Upper lobe of right lung (tissue), 1 donor: Measurements from ENCODE around the gene LARP1. TPM values are rescaled to one million over a fixed set of nuclear protein-coding genes. Genes with fewer than 3 reads are reported as not detected.
"Not testable (repeated sequence)": the region's sequence is repeated elsewhere in the genome, so short reads cannot be mapped to it uniquely, and the experiment has no call there.

Experiments
- ATAC-seq: fragments of 200-7000 bp; cut with Tn5 transposase; one replicate; pipeline ENCODE4 v1.9.1; 2020; ENCODE audit warnings: mild to moderate bottlenecking, moderate library complexity
- DNase-seq: peaks from one replicate; pipeline ENCODE4 v3.0.0-alpha.2; 2020
- H3K27ac ChIP-seq: fragments of 200-600 bp; one replicate; pipeline ENCODE4 v1.8.0; 2022
- H3K27me3 ChIP-seq: fragments of 200-600 bp; one replicate; pipeline ENCODE4 v1.8.0; 2022; ENCODE audit warnings: mild to moderate bottlenecking
- H3K36me3 ChIP-seq: fragments of 200-600 bp; one replicate; pipeline ENCODE4 v1.8.0; 2022
- H3K4me1 ChIP-seq: fragments of 200-600 bp; one replicate; pipeline ENCODE4 v1.8.0; 2022
- H3K4me3 ChIP-seq: fragments of 200-600 bp; one replicate; pipeline ENCODE4 v1.8.0; 2022; ENCODE audit warnings: mild to moderate bottlenecking
- H3K9me3 ChIP-seq: fragments of 200-600 bp; one replicate; pipeline ENCODE4 v1.8.0; 2022
- CTCF ChIP-seq: fragments of 200-600 bp; IDR thresholded peaks from one replicate; pipeline ENCODE4 v1.8.0; 2022; ENCODE audit warnings: antibody characterized with exemption
- intact Hi-C: fragments of 100-400 bp; cut with DNase I; formaldehyde crosslinking; loops from one replicate; pipeline ENCODE4 v1.11.0; 2022
- total RNA-seq: library from RNA; stranded (reverse); fragmentation: NEBNext Ultra II Directional; extraction: Animal tissue kit (Norgen Biotek cat#: 25700); gene quantifications from one replicate; pipeline ENCODE4 v1.2.1, GENCODE V29; 2021
- donor health status: DM: no; HTN: yes; CAD: no; lungs with severe emphysema.

LARP1 gene
- total RNA-seq, 1 donor from 2014 or later, result 151 TPM

- TF ChIP-seq CTCF, result no peak
- Histone ChIP-seq H3K27ac (no peak overlapping the region), H3K36me3 (no peaks in the 10 kb centered on the region), H3K4me1 (no peaks in the 10 kb centered on the region), H3K4me3 (no peak overlapping the region), H3K9me3 (no peaks in the 10 kb centered on the region), H3K27me3 (no peaks in the 10 kb centered on the region)
- intact Hi-C loops, result no loop called here
- DNase-seq (no peak), ATAC-seq (no peak)
Observed at GRCh38 chr5:154729613-154730012, 25.6 kb upstream of the LARP1 start.

DNA sequence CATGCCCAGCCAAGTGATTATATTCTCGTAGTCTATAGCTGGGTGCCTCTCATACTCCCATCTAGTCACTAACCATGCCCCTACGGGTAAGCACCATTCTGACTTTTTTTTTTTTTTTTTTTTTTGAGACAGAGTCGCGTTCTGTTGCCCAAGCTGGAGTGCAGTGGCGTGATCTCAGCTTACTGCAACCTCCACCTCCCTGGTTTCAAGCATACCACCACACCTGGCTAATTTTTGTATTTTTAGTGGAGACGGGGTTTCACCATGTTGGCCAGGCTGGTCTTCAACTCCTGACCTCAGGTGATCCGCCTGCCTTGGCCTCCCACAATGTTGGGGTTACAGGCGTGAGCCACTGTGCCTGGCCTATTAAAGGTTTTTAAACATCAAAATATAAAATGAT lies 24.4 kb upstream of the LARP1 start:
- H3K4me1 ChIP-seq, H3K4me3 ChIP-seq, H3K36me3 ChIP-seq, ATAC-seq, intact Hi-C loops, H3K27me3 ChIP-seq, DNase-seq, H3K9me3 ChIP-seq, H3K27ac ChIP-seq: not testable (repeated sequence)

- no peaks in the 10 kb centered on the region for H3K27me3 ChIP-seq
- H3K4me1 ChIP-seq, result no peaks in the 10 kb centered on the region
- DNase-seq (no peak), ATAC-seq (no peak)
- no peaks in the 10 kb centered on the region for H3K9me3 ChIP-seq
- no peaks in the 10 kb centered on the region for H3K36me3 ChIP-seq
- no peak overlapping the region for H3K4me3 ChIP-seq
- intact Hi-C loops, result no loop called here
- H3K27ac ChIP-seq, result no peak overlapping the region
- no peak for TF ChIP-seq CTCF
Observed at GRCh38 chr5:154732212-154732611, 23.0 kb upstream of the LARP1 start.

- TF ChIP-seq CTCF, result no peak
- H3K9me3 ChIP-seq, result no peaks in the 10 kb centered on the region
- ATAC-seq (peak; percentile 57), DNase-seq (no peak)
- intact Hi-C loops, result no loop called here
- no peaks in the 10 kb centered on the region for H3K4me1 ChIP-seq
- H3K27ac ChIP-seq, result no peak overlapping the region
- no peaks in the 10 kb centered on the region for H3K27me3 ChIP-seq
- H3K36me3 ChIP-seq, result no peaks in the 10 kb centered on the region
- no peak overlapping the region for H3K4me3 ChIP-seq
Observed at GRCh38 chr5:154734370-154735248, 20.6 kb upstream of the LARP1 start.

- DNase-seq, ATAC-seq, H3K36me3 ChIP-seq, H3K9me3 ChIP-seq, intact Hi-C loops, H3K4me3 ChIP-seq, H3K27me3 ChIP-seq, H3K4me1 ChIP-seq, H3K27ac ChIP-seq: not testable (repeated sequence)
Observed at GRCh38 chr5:154735362-154735761, 19.8 kb upstream of the LARP1 start.

- DNase-seq, intact Hi-C loops, H3K4me3 ChIP-seq, H3K36me3 ChIP-seq, H3K27me3 ChIP-seq, H3K9me3 ChIP-seq, ATAC-seq, H3K4me1 ChIP-seq, H3K27ac ChIP-seq: not testable (repeated sequence)
Observed at GRCh38 chr5:154736372-154736771, 18.8 kb upstream of the LARP1 start.

- Histone ChIP-seq H3K27ac (no peak overlapping the region), H3K4me3 (no peak overlapping the region), H3K4me1 (no peaks in the 10 kb centered on the region), H3K27me3 (no peaks in the 10 kb centered on the region), H3K9me3 (no peaks in the 10 kb centered on the region), H3K36me3 (no peaks in the 10 kb centered on the region)
- intact Hi-C loops, result no loop called here
- DNase-seq, result no peak
- peak; percentile 12 for ATAC-seq
- TF ChIP-seq CTCF, result no peak
Observed at GRCh38 chr5:154737667-154738320, 17.4 kb upstream of the LARP1 start.
